Measurements from ENCODE around the gene BEGAIN. TPM values are rescaled to one million over a fixed set of nuclear protein-coding genes. Genes with fewer than 3 reads are reported as not detected.

Gene BEGAIN
- total RNA-seq, 4 donors from 2014 or later = 3.5 to 7.1 (median 6.6) TPM

DNA sequence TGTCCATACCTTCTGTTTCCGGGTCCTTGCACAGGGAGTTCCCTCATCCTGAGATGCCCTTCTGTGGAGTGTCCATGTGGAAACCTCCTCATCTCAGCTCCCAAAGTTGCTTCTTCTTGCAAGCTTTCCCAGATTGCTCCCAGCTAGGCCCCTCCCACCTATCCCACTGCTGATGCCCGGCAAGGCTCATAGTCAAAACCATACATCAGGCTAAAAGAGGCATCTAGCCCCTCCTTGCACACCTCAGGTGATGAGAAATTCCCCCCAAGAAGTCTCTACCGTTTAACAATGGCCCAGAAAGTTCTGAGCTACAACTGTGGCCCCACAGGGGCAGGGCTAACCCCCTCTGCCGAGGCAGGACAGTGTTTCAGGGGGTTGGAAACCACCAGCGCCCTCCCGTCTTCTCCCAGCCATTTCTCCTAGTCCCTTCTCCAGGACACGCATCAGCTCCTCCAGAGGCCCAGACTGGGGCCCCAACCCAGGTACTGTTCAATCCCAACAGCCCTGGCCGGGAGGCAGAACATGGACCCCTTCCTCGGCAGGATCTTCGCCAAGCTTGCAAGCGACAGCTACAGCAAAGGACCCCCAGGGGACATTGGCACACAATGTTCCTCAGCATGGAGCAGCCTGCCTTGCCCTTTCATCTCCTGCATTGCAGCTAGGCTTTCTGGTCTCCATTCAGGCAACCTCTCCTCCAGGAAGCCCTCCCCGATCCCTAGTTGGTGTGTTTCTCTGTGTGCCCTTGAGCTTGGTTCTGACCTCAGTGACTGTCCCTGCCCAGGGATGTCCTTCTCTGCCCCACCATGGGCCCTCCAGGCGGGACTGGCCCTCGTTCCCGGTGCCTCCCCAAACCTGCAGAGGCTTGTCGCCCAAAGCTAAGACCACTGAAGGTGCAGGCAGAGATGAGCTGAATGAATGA lies 4.5 kb upstream of the BEGAIN start:
- no peak for DNase-seq (ENCODE audit: extremely low spot score)
- 86% methylated on average over 16 of the region's 16 CpGs for WGBS

DNA sequence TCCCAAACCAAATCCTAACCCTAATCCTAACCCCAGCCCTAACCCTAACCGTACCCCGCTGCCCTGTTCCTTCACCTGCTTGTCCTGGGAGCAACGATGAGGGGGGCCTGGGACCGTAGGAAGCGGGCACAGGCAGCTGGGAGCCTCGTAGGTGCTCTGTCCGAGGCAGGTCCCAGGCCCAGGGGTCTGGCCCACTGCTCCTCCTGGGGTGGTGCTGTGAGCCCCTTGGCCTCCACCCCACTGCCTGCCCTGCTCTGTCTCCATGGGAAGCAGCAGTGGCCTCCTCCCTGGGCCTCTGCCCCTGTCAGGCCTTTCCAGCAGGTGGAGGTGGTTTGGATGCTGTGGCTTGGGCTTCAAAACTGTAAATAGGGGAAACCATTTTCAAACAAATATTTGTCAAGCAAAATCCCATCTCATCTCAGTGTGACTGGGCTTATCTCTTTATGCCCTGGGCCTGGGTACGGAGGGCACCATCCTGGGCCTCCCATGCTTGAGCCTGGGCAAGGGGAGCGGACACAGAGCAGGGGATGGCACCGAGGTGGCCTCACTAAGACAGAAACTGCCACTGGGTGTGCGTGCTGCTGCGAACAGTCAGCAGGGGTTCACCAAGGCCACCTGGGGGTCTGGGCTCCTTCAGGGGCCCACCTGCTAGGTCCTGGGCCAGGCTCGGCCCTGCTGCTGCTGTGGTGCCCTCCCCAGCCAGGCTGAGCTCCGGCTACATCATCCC lies 3.7 kb upstream of the BEGAIN start:
- Histone ChIP-seq H3K4me3 (no peak overlapping the region), H3K27ac (replicated peaks in 1 of 4) (no peak overlapping the region), H3K9me3 (no peaks in the 10 kb centered on the region), H3K27me3 (peaks cover 0 to 78% (median 7%) of the 10 kb centered on the region in 4 donors), H3K36me3 (no peaks in the 10 kb centered on the region), H3K4me1 (peaks cover 7 to 19% (median 14%) of the 10 kb centered on the region in 4 donors)
- no peak for DNase-seq (ENCODE audit: extremely low spot score)
- WGBS = 83% methylated on average over 6 of the region's 14 CpGs
- intact Hi-C loops (cut with DNase I) = no loop called here
- TF ChIP-seq, protein P1, sequence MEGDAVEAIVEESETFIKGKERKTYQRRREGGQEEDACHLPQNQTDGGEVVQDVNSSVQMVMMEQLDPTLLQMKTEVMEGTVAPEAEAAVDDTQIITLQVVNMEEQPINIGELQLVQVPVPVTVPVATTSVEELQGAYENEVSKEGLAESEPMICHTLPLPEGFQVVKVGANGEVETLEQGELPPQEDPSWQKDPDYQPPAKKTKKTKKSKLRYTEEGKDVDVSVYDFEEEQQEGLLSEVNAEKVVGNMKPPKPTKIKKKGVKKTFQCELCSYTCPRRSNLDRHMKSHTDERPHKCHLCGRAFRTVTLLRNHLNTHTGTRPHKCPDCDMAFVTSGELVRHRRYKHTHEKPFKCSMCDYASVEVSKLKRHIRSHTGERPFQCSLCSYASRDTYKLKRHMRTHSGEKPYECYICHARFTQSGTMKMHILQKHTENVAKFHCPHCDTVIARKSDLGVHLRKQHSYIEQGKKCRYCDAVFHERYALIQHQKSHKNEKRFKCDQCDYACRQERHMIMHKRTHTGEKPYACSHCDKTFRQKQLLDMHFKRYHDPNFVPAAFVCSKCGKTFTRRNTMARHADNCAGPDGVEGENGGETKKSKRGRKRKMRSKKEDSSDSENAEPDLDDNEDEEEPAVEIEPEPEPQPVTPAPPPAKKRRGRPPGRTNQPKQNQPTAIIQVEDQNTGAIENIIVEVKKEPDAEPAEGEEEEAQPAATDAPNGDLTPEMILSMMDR (IDR thresholded peaks at IDR 0.05) = no peak
- TF ChIP-seq POLR2A (IDR thresholded peaks at IDR 0.05; ENCODE audit: low read depth) = no peak
- TF ChIP-seq POLR2AphosphoS5 (IDR thresholded peaks at IDR 0.05) = no peak
- no peak for TF ChIP-seq EP300 (IDR thresholded peaks at IDR 0.05)

More for the DNA sequence above, 4.5 kb upstream of the BEGAIN start:
- Histone ChIP-seq H3K9me3 (no peaks in the 10 kb centered on the region), H3K36me3 (no peaks in the 10 kb centered on the region), H3K27ac (replicated peaks in 1 of 4) (no peak overlapping the region), H3K27me3 (peaks cover 0 to 69% (median 5%) of the 10 kb centered on the region in 4 donors), H3K4me3 (no peak overlapping the region), H3K4me1 (peaks cover under 1 to 11% (median 6%) of the 10 kb centered on the region in 4 donors)
- no peak for TF ChIP-seq POLR2A (IDR thresholded peaks at IDR 0.05; ENCODE audit: low read depth)
- no peak for TF ChIP-seq POLR2AphosphoS5 (IDR thresholded peaks at IDR 0.05)
- TF ChIP-seq, protein P1 (IDR thresholded peaks at IDR 0.05) = no peak
- TF ChIP-seq EP300 (IDR thresholded peaks at IDR 0.05) = no peak
- intact Hi-C loops (cut with DNase I) = no loop called here

DNA sequence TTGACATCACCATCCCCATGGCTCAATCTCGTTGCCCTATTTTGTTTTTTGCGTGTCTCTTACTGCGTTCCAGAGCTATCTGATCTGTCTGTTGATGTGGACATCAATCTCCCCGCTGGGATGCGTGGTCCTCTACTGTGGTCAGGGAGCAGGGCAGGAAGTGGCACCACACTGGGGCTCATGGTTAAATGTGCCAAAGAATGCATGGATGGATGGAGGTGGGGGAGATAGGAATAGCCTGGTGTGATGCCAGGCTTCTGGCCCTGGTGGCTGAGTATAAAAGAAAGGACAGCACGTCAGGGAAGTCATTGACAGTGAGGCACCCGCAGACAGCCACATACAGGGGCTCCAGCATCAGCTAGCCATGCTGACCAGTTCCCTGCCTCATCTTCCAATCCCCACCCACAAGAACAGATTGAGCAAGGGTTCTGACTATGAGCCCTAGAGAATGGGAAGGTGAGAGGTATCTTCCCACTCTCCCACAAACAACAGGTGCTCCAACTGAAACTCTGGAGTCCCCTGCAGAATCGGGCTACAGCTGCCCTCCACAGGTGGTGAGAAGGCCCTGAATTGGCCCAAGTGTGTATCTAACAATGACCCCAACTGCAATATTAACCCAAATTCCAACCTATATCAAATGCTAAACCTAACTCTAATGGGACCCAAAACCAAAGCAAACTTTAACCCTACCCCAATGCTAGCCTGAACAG lies 2.7 kb upstream of the BEGAIN start:
- no peak for DNase-seq (ENCODE audit: extremely low spot score)
- peaks cover 0 to 82% (median 7%) of the 10 kb centered on the region in 4 donors for H3K27me3 ChIP-seq
- H3K4me3 ChIP-seq = no peak overlapping the region
- no peaks in the 10 kb centered on the region for H3K36me3 ChIP-seq
- no peak for TF ChIP-seq POLR2AphosphoS5 (IDR thresholded peaks at IDR 0.05)
- no peak for TF ChIP-seq POLR2A (IDR thresholded peaks at IDR 0.05; ENCODE audit: low read depth)
- no peak for TF ChIP-seq EP300 (IDR thresholded peaks at IDR 0.05)
- TF ChIP-seq, protein P1 (IDR thresholded peaks at IDR 0.05) = no peak
- H3K9me3 ChIP-seq = no peaks in the 10 kb centered on the region
- WGBS = 93% methylated on average over 8 of the region's 8 CpGs
- peaks cover 7 to 19% (median 14%) of the 10 kb centered on the region in 4 donors for H3K4me1 ChIP-seq
- intact Hi-C loops (cut with DNase I) = no loop called here
- no peak overlapping the region for H3K27ac ChIP-seq (replicated peaks in 1 of 4)

DNA sequence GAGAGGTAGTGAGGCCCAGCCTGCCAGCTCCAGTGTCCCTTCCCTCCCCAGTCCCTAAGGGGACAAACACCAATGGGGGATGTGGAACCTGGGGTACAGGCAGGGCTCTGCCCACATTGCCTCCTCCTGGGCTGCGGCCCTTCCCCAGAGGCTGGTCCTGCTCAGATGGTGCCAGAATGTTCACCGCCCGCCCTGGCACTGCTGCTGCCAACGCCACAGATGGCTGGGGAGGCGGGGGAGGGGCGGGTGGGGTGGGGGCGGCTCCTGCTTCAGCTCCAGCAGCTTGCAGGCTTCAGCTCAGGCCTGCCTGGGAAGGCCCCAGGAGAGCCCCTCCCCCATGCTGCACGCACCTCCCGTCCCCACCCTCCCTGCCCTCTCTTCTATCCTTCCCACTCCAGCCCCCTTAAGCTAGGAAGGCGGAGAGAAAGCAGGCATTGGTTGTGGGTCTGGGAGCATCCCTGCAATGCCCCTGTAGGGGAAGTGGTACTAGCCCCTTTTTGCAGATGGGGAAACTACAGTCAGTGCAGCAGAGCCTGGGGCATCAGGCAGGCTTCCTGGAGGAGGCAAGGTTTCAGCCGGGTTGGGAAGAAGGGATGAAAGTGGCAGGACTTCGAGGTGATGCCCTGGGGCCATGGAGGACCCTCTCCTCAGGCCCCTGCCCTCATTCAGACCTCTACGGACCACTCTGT lies 2.0 kb upstream of the BEGAIN start:
- DNase-seq (ENCODE audit: extremely low spot score) = no peak
- peaks cover 0 to 75% (median 7%) of the 10 kb centered on the region in 4 donors for H3K27me3 ChIP-seq

More for the DNA sequence above, 2.0 kb upstream of the BEGAIN start:
- Histone ChIP-seq H3K4me3 (no peak overlapping the region), H3K27ac (replicated peaks in 1 of 4) (no peak overlapping the region), H3K4me1 (peaks cover 7 to 19% (median 14%) of the 10 kb centered on the region in 4 donors), H3K9me3 (no peaks in the 10 kb centered on the region), H3K36me3 (no peaks in the 10 kb centered on the region)
- intact Hi-C loops (cut with DNase I) = no loop called here
- 84% methylated on average over 9 of the region's 13 CpGs for WGBS
- TF ChIP-seq, protein P1 (IDR thresholded peaks at IDR 0.05) = no peak
- TF ChIP-seq POLR2A (IDR thresholded peaks at IDR 0.05; ENCODE audit: low read depth) (no peak), EP300 (IDR thresholded peaks at IDR 0.05) (no peak), POLR2AphosphoS5 (IDR thresholded peaks at IDR 0.05) (no peak)

Data from esophagus muscularis mucosa (tissue), 4 donors.